Sigmoid colon (tissue), 7 donors: Measurements from ENCODE around the gene EMP2. TPM values are rescaled to one million over a fixed set of nuclear protein-coding genes. Genes with fewer than 3 reads are reported as not detected.
"Not testable (repeated sequence)": the region's sequence is repeated elsewhere in the genome, so short reads cannot be mapped to it uniquely, and the experiment has no call there.

Experiments
- DNase-seq: peaks from one replicate; pipeline ENCODE4 v3.0.0-alpha.2; 2019
- H3K27ac ChIP-seq, 4 donors: fragments of 200-600 bp; sonication (generic); one replicate each; pipeline ENCODE4 v1.5.1; 2016 to 2019; ENCODE audit warnings: mild to moderate bottlenecking in 1 of 4
- H3K27me3 ChIP-seq, 3 donors: fragments of 200-600 bp; sonication (generic); one replicate each; pipeline ENCODE4 v1.5.1; 2019; ENCODE audit warnings: mild to moderate bottlenecking in 1 of 3
- H3K36me3 ChIP-seq, 4 donors: fragments of 200-600 bp; sonication (generic); one replicate each; pipeline ENCODE4 v1.5.1; 2016 to 2019
- H3K4me1 ChIP-seq, 4 donors: fragments of 200-600 bp; sonication (generic); one replicate each; pipeline ENCODE4 v1.5.1; 2017 to 2019
- H3K4me3 ChIP-seq, 4 donors: fragments of 200-600 bp; sonication (generic); one replicate each; pipeline ENCODE4 v1.5.1; 2017 to 2019; ENCODE audit warnings: mild to moderate bottlenecking in 2 of 4, moderate library complexity in 1 of 4
- H3K9me3 ChIP-seq, 4 donors: fragments of 200-600 bp in 3 of 4; sonication (generic) in 3 of 4; one replicate each; pipeline versions ENCODE4 v1.5.1 to v1.6.1; 2013 to 2019
- CTCF ChIP-seq, 4 experiments: fragments of 450-650 bp in 3 of 4; fragments of 200-600 bp in 1 of 4; IDR thresholded peaks; one replicate each; pipeline ENCODE4 v1.5.1; 2016 to 2019; ENCODE audit warnings: antibody characterized with exemption in 4 of 4, mild to moderate bottlenecking in 3 of 4, moderate library complexity in 2 of 4
- EP300 ChIP-seq, 4 donors: sonication (generic); formaldehyde crosslinking; IDR thresholded peaks; one replicate each; pipeline ENCODE4 v1.6.1; 2017; ENCODE audit warnings: antibody characterized with exemption in 4 of 4
- POLR2A ChIP-seq, 2 donors: fragments of 450-650 bp; IDR thresholded peaks; one replicate each; pipeline ENCODE4 v1.6.1; 2016; ENCODE audit warnings: antibody characterized with exemption in 2 of 2, mild to moderate bottlenecking in 2 of 2, moderate library complexity in 2 of 2
- POLR2AphosphoS5 ChIP-seq, 4 donors: sonication (generic); formaldehyde crosslinking; IDR thresholded peaks; one replicate each; pipeline ENCODE4 v1.6.1; 2017; ENCODE audit warnings: antibody characterized with exemption in 4 of 4
- WGBS, 2 donors: extraction: QIAGEN DNeasy Blood & Tissue Kit; methylation state at CpG; one replicate each; pipeline ENCODE4 v1.1.7; 2013; 5-methylcytosine and 5-hydroxymethylcytosine counted together
- intact Hi-C: fragments of 100-400 bp; cut with DNase I; formaldehyde crosslinking; loops from one replicate; pipeline ENCODE4 v1.15.1; 2023
- polyA plus RNA-seq, 3 donors: library from polyadenylated mRNA; stranded (reverse); fragments of 200-250 nt; gene quantifications; one replicate each; pipeline ENCODE4 v1.2.3, GENCODE V29; 2013
- total RNA-seq, 4 donors: library from RNA; depleted of rRNA; stranded (reverse); fragments of >200 nt; gene quantifications; one replicate each; pipeline ENCODE4 v1.1.0, GENCODE V29; 2016
- donor health status: healthy with polysubstance abuse.
- donor health status: Bipolar disorder and iron deficiency.
- donor health status: healthy.

Gene EMP2
- total and polyA plus RNA-seq, 7 donors, result 7.2 to 57.3 (median 39.2) TPM

GRCh38 chr16:10622036-10622921 lies 41.9 kb upstream of the EMP2 start:
- intact Hi-C loops, result no loop called here
- no peak for TF ChIP-seq POLR2A (IDR thresholded peaks at IDR 0.05)
- no peak for TF ChIP-seq CTCF (IDR thresholded peaks at IDR 0.05)
- TF ChIP-seq EP300 (IDR thresholded peaks at IDR 0.05), result no peak
- TF ChIP-seq POLR2AphosphoS5 (IDR thresholded peaks at IDR 0.05), result no peak
- peaks cover 0 to 26% (median 21%) of the 10 kb centered on the region in 4 donors for H3K4me1 ChIP-seq
- no peaks in the 10 kb centered on the region for H3K36me3 ChIP-seq
- H3K27me3 ChIP-seq, result no peaks in the 10 kb centered on the region
- no peak overlapping the region for H3K4me3 ChIP-seq
- no peak for DNase-seq
- H3K9me3 ChIP-seq, result no peaks in the 10 kb centered on the region
- H3K27ac ChIP-seq, result no peak overlapping the region
- WGBS, 2 donors, result 70 to 77% methylated on average over 19 of the region's 19 CpGs

- WGBS, 2 donors, result 88 to 91% methylated on average over 7 of the region's 7 CpGs
- intact Hi-C loops, DNase-seq, H3K27me3 ChIP-seq, H3K27ac ChIP-seq, H3K4me3 ChIP-seq, H3K36me3 ChIP-seq, H3K9me3 ChIP-seq: not testable (repeated sequence)
- peaks cover 0 to 35% (median 29%) of the 10 kb centered on the region in 4 donors for H3K4me1 ChIP-seq
Observed at GRCh38 chr16:10621216-10621949, 41.0 kb upstream of the EMP2 start.

GRCh38 chr16:10620120-10620519 lies 39.7 kb upstream of the EMP2 start:
- Histone ChIP-seq H3K27ac (peak overlapping the region in 1 of 4 donors; percentile 71), H3K36me3 (no peaks in the 10 kb centered on the region), H3K4me1 (peaks cover 0 to 35% (median 29%) of the 10 kb centered on the region in 4 donors), H3K27me3 (no peaks in the 10 kb centered on the region), H3K9me3 (no peaks in the 10 kb centered on the region), H3K4me3 (no peak overlapping the region)
- no peak for TF ChIP-seq POLR2A (IDR thresholded peaks at IDR 0.05)
- TF ChIP-seq CTCF (IDR thresholded peaks at IDR 0.05), result no peak
- no peak for TF ChIP-seq EP300 (IDR thresholded peaks at IDR 0.05)
- no peak for TF ChIP-seq POLR2AphosphoS5 (IDR thresholded peaks at IDR 0.05)
- 85 to 88% methylated on average over 6 of the region's 6 CpGs for WGBS, 2 donors
- DNase-seq, result no peak
- intact Hi-C loops, result no loop called here

- peak; percentile 69 for DNase-seq
- 11 to 30% methylated on average over 25 of the region's 25 CpGs for WGBS, 2 donors
Observed at GRCh38 chr16:10619271-10619849, 39.0 kb upstream of the EMP2 start.

More at GRCh38 chr16:10619271-10619849, 39.0 kb upstream of the EMP2 start:
- H3K9me3 ChIP-seq, result no peaks in the 10 kb centered on the region
- H3K4me1 ChIP-seq, result peaks cover 0 to 35% (median 29%) of the 10 kb centered on the region in 4 donors
- intact Hi-C loops, result no loop called here
- no peaks in the 10 kb centered on the region for H3K27me3 ChIP-seq
- H3K4me3 ChIP-seq, result peak overlapping the region in 2 of 4 donors; percentile 16 to 34
- no peaks in the 10 kb centered on the region for H3K36me3 ChIP-seq
- H3K27ac ChIP-seq, result peak overlapping the region in 3 of 4 donors; percentile 27 to 71 (median 39)
- TF ChIP-seq CTCF (IDR thresholded peaks at IDR 0.05), result no peak
- no peak for TF ChIP-seq POLR2A (IDR thresholded peaks at IDR 0.05)
- TF ChIP-seq EP300 (IDR thresholded peaks at IDR 0.05), result no peak
- TF ChIP-seq POLR2AphosphoS5 (IDR thresholded peaks at IDR 0.05), result no peak
